Activated T-cell treated with anti-CD3 and anti-CD28 coated beads, Interleukin-2, amount 50 U/mL, for 72 hours (primary cell): ENCODE measurements around the gene NSUN2. TPM values are rescaled to one million over a fixed set of nuclear protein-coding genes. Genes with fewer than 3 reads are reported as not detected.
"Not testable (repeated sequence)": the region's sequence is repeated elsewhere in the genome, so short reads cannot be mapped to it uniquely, and the experiment has no call there.

Experiments used
- ATAC-seq, 2 donors: fragments of 150-1000 bp; cut with Tn5 transposase; replicated peaks in 1 of 2; 2 replicates each; pipeline ENCODE4 v1.10.0; 2021; ENCODE audit warnings: moderate library complexity in 2 of 2, mild to moderate bottlenecking in 1 of 2
- DNase-seq, 2 donors: peaks; one replicate each; pipeline ENCODE4 v3.0.0; 2021 to 2022; ENCODE audit warnings: mixed read lengths in 1 of 2
- H3K27ac Mint-ChIP-seq: one replicate; pipeline ENCODE4 v1.8.0; 2022; ENCODE audit warnings: mild to moderate bottlenecking, moderate library complexity, mixed read lengths
- H3K27me3 Mint-ChIP-seq: one replicate; pipeline ENCODE4 v1.8.0; 2022; ENCODE audit warnings: low read depth, mixed read lengths
- H3K36me3 Mint-ChIP-seq, 2 donors: one replicate each; pipeline ENCODE4 v1.8.0; 2022; ENCODE audit warnings: mixed read lengths in 2 of 2, mild to moderate bottlenecking in 1 of 2; ENCODE audit not compliant: insufficient read depth in 2 of 2
- H3K4me1 Mint-ChIP-seq: one replicate; pipeline ENCODE4 v1.8.0; 2022; ENCODE audit warnings: low read depth, mixed read lengths
- H3K4me3 Mint-ChIP-seq, 2 donors: one replicate each; pipeline ENCODE4 v1.8.0; 2022; ENCODE audit warnings: mild to moderate bottlenecking in 2 of 2, mixed read lengths in 2 of 2, moderate library complexity in 2 of 2
- H3K9me3 Mint-ChIP-seq, 2 donors: one replicate each; pipeline ENCODE4 v1.8.0; 2022; ENCODE audit warnings: mixed read lengths in 2 of 2
- total RNA-seq, 2 donors: library from RNA; stranded (reverse); gene quantifications; one replicate each; pipeline ENCODE4 v1.2.3, GENCODE V29; 2022

The NSUN2 gene
- total RNA-seq, 2 donors from 2014 or later, result 78.7 to 79.0 TPM

DNA sequence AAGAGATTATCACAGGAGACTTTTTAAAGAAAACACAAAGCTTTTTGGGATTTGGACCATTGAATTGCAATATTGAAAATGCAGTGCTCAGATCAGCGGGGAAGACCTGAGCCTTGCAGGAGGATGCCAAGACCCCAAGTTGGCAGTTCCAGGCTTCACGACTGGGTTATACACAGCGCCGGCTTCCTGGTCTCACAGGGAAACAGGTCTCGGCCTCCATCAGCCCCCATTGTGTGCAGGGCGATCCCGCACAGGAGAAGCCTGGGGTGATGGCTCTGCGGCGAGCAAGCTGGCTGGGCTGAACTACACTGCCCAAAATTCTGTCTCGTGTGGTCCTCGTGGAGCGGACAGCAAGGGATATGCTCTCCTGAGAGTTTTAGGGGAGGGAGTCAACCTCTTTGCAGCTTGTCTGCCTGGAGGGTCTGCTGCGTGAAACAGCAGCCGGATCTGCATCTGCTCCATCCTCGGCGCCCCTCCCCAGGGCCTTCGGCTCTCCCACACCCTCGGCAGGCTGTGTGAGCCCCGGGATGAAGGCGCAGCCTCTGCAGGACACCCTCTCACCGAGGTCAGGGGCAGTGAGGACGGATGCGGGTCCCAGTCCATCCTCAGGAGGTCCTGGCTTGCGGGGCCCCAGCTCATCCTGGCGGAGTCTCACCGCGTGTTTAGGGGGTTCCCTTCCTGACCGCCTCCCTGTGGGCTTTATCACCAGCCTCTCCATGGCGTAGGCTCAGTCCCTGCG lies 60.6 kb downstream of the NSUN2 start:
- Mint-ChIP-seq H3K9me3 (no peaks in the 10 kb centered on the region), H3K4me1 (no peaks in the 10 kb centered on the region), H3K27me3 (peaks cover 8% of the 10 kb centered on the region), H3K36me3 (no peaks in the 10 kb centered on the region), H3K27ac (no peak overlapping the region), H3K4me3 (no peak overlapping the region)
- no peak for DNase-seq
- ATAC-seq, result no peak

DNA sequence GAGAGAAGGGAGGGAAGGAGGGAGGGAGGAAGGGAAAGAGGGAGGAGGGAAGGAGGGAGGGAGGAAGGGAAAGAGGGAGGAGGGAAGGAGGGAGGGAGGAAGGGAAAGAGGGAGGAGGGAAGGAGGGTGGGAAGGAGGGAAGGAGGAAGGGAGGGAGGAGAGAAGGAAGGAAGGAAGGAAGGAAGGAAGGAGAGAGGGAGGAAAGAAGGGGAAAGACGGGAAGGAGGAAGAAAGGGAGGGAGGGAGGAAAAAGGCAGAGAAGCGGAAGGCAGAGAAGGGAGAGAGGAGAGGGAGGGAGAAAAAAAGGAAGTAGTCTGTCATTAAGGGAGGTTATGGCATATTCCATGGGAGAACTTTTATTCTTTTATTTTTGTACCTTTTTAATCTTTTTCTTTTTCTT lies 61.2 kb downstream of the NSUN2 start:
- not testable (repeated sequence) for H3K4me3 Mint-ChIP-seq

DNA sequence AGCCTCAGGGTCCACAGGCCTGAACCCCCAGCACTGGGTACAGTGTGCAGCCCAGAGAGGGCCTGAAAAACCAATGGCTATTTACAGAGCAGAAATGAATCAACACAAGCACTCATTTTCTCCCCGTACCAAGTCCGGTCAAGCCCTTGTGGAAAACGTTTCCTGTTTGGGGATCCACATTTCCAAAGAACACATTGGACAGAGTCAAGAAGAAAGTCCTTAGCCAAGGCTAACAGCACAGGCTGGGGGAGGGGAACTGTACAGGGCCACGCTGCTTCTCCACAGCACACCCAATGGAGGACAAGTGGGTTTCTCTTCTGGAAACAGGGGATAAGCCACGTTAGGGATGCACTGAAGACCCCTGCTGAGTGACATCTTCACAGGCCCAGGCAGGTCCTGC lies 62.3 kb downstream of the NSUN2 start:
- Mint-ChIP-seq H3K4me3 (no peak overlapping the region), H3K36me3 (no peaks in the 10 kb centered on the region), H3K9me3 (no peaks in the 10 kb centered on the region), H3K27me3 (peaks cover 17% of the 10 kb centered on the region), H3K27ac (no peak overlapping the region), H3K4me1 (no peaks in the 10 kb centered on the region)
- no peak for ATAC-seq
- DNase-seq, result no peak

More for the DNA sequence above, 61.2 kb downstream of the NSUN2 start:
- ATAC-seq, H3K9me3 Mint-ChIP-seq, H3K36me3 Mint-ChIP-seq, H3K27ac Mint-ChIP-seq, H3K4me1 Mint-ChIP-seq, DNase-seq: not testable (repeated sequence)
- H3K27me3 Mint-ChIP-seq, result peaks cover 15% of the 10 kb centered on the region

DNA sequence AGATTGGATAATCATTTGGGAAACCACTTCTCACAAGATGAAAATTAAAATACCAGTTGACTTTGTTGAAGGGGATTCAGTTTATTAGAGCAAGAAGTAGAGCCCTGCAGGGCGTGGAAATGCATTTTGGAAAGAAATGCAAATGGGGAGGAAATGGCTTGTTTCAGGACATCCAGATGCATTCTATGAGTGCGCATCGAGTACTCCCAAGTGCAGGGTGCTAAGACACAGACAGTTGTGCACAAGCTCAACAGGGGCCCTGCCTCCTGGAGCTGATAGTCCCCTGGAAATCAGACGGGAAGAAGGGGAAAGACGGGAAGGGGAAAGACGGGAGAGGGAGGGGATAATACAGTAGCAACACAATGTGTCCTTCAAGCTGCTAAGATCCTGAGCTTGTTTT lies 64.0 kb downstream of the NSUN2 start:
- DNase-seq (no peak), ATAC-seq (no peak)
- Mint-ChIP-seq H3K4me3 (no peak overlapping the region), H3K9me3 (no peaks in the 10 kb centered on the region), H3K27me3 (peaks cover 18% of the 10 kb centered on the region), H3K27ac (no peak overlapping the region), H3K4me1 (peaks cover 2% of the 10 kb centered on the region), H3K36me3 (no peaks in the 10 kb centered on the region)

DNA sequence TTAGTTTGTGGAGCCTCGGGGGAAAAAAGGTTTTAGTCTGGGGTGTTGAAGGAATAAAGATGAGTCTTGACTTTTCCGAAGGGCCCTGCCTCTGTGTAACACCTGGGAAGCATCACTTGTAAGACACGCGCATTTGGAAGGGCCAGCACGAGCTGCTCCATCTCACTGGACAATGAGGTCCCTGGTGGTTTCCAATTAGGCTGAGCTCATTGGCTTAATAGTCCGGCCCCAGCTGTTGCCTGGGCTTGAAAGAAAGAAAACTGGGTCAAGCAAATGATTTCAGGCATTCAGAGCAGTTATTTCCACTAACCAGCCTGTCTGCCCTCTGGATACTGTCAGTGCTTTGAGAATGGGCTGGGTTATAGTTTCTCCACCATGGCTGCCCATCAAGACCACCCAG lies 64.5 kb downstream of the NSUN2 start:
- DNase-seq (no peak), ATAC-seq (no peak)
- Mint-ChIP-seq H3K9me3 (no peaks in the 10 kb centered on the region), H3K27me3 (peaks cover 23% of the 10 kb centered on the region), H3K4me3 (no peak overlapping the region), H3K4me1 (peaks cover 4% of the 10 kb centered on the region), H3K27ac (no peak overlapping the region), H3K36me3 (no peaks in the 10 kb centered on the region)

DNA sequence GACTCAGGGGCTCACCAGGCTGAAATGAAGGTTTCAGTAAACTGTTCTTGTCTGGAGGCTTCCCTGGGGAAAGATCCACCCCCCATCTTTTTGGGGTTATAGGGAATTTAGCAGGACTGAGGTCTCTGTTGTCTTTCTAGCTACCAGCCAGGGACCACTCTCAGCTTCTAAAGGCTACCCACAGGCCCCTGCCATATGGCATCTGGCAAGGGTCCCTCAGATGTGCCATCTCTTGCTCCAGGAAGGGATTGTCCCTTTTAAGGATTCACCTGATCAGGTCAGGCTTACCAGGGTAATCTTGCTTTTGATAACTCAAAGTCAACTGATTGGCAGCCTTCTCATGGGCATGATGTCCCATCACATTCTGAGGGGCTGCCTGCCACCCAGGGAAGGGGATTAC lies 65.0 kb downstream of the NSUN2 start:
- H3K4me1 Mint-ChIP-seq, result peaks cover 4% of the 10 kb centered on the region
- ATAC-seq (no peak), DNase-seq (no peak)
- no peak overlapping the region for H3K4me3 Mint-ChIP-seq
- peaks cover 23% of the 10 kb centered on the region for H3K27me3 Mint-ChIP-seq
- no peak overlapping the region for H3K27ac Mint-ChIP-seq
- H3K36me3 Mint-ChIP-seq, result no peaks in the 10 kb centered on the region
- H3K9me3 Mint-ChIP-seq, result no peaks in the 10 kb centered on the region

DNA sequence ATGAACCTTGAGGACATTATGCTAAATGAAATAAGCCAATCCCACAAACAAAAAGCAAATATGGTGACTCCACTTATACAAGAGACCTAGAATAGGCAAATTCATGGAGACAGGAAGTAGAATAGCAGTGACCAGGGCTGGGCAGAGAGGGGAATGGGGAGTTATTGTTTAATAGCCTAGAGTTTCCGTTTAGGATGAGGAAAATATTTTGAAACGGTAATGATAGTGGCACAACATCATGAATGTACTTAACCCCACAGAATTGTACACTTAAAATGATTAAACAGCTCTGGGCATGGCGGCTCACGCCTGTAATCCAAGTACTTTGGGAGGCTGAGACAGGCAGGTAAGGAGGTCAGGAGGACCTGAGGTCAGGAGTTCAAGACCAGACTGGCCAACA lies 65.8 kb downstream of the NSUN2 start:
- no peaks in the 10 kb centered on the region for H3K9me3 Mint-ChIP-seq
- no peaks in the 10 kb centered on the region for H3K36me3 Mint-ChIP-seq
- no peak overlapping the region for H3K27ac Mint-ChIP-seq
- no peak for DNase-seq
- peaks cover 4% of the 10 kb centered on the region for H3K4me1 Mint-ChIP-seq
- ATAC-seq, result no peak
- H3K27me3 Mint-ChIP-seq, result peaks cover 23% of the 10 kb centered on the region
- H3K4me3 Mint-ChIP-seq, result no peak overlapping the region

DNA sequence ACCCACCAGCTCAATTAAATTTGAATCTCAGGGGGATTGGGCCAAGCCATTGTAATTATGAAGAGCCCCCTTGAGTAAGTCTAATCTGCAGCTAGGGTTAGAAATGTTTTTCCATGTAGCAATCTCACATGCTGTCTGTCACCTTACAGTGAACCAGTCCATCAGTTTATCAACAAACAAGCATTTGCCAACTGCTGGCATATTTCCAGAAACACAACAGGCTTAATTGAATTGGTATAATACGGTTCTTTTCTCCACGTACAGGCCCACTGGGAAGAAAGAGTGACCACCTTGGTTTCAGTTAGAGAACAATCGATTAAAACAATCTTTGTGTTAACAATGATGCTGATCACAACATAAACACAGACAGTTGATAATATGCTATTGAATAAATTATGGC lies 67.4 kb downstream of the NSUN2 start:
- Mint-ChIP-seq H3K27me3 (peaks cover 29% of the 10 kb centered on the region), H3K4me3 (no peak overlapping the region)
- ATAC-seq, result no peak

DNA sequence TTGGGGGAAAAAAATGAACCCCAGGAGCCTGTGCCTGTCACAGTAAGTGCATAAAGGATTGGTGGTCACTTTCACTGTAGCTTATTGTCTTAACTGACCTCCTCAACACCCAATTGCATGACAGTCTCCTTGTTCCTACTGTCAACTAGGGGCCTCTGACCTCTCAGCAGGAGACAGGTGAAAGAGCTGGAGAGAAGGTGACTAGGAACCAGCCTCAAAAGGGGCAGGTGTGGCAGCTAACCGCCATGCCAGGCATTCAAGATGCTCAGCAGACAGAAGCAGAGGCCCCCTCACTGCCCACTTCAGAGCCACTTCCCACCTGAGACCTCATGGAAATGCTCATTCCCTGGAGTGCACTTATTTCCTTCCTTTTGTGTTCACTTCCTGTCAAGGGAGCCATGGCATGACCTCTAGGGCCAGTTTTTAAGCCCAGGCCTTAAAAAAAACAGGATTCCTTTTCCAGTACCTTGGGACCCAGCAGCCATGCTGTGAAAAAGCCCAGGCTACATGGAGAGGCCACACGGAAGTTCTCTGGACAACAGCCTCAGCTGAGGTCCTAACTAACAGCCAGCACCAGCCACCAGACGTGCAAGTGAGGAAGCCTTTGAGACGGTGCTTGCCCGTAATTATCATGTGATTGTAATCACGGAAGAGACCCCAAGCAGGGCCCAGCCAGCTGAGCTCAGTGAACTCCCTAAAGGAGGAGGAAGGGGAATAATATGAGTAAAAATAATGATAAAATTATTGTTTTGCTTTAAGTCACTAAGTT lies 74.9 kb downstream of the NSUN2 start:
- Mint-ChIP-seq H3K27me3 (peaks cover 15% of the 10 kb centered on the region), H3K4me3 (no peak overlapping the region), H3K36me3 (peaks cover 0 to 1% of the 10 kb centered on the region in 2 donors), H3K27ac (no peak overlapping the region), H3K4me1 (peaks cover 7% of the 10 kb centered on the region), H3K9me3 (no peaks in the 10 kb centered on the region)
- DNase-seq (no peak), ATAC-seq (no peak)

More for the DNA sequence above, 67.4 kb downstream of the NSUN2 start:
- Mint-ChIP-seq H3K9me3 (no peaks in the 10 kb centered on the region), H3K27ac (no peak overlapping the region), H3K4me1 (peaks cover 4% of the 10 kb centered on the region), H3K36me3 (no peaks in the 10 kb centered on the region)
- DNase-seq, result no peak

DNA sequence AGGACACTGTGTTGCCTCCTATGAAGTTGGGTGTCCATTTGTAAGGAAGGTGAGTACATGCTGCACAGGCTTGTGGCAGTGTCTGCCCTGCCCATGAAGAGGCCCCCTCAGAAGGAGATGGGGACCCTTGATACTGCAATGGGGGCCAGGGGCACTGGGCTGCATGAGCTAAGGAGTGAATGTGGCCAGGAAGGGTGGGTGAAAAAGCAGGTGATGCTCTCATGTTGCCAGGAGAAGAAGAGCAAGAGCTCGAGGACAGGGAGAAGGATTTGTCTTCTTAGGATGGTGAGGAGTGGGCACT lies 76.1 kb downstream of the NSUN2 start:
- H3K27ac Mint-ChIP-seq, result no peak overlapping the region
- peaks cover 15% of the 10 kb centered on the region for H3K27me3 Mint-ChIP-seq
- H3K4me1 Mint-ChIP-seq, result peaks cover 7% of the 10 kb centered on the region
- H3K36me3 Mint-ChIP-seq, result peaks cover 0 to 1% of the 10 kb centered on the region in 2 donors
- DNase-seq (no peak), ATAC-seq (no peak)
- H3K9me3 Mint-ChIP-seq, result no peaks in the 10 kb centered on the region
- H3K4me3 Mint-ChIP-seq, result no peak overlapping the region

DNA sequence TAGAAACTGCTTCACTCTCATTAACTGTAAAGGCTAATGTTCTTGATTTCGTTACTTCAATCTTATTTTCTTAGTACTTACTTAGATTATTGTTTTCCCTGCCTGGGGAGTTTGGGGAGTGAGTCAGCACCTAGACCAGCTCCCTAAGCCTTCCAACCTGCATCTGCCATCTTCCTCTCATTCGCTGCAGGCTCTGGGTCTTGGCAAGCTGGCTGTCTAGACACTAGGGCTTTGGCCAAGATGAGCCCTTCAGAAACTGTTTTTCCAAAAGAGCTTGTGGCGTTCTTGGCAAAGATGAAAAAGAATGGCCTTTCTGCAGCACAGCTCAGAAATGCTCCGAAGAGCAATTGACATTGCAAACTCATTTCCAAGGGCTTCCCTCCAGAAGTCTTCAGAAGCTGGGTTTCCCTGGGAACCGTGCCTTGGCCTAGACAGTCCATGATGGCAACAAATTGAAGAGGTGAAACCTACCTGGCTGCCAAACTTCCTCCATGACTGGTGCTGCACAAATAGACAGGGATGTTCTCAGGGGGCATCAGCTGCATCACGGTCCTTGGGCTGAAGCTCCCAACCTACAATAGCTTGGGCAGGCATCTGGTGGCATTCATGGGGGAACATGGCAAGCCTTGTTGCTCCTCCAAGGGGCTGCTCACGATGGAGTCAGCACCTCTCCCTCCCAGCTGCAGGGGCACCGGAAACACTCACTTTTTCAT lies 76.6 kb downstream of the NSUN2 start:
- ATAC-seq (no peak), DNase-seq (no peak)
- no peak overlapping the region for H3K27ac Mint-ChIP-seq
- no peaks in the 10 kb centered on the region for H3K9me3 Mint-ChIP-seq
- no peak overlapping the region for H3K4me3 Mint-ChIP-seq
- H3K27me3 Mint-ChIP-seq, result peaks cover 14% of the 10 kb centered on the region
- H3K4me1 Mint-ChIP-seq, result peaks cover 7% of the 10 kb centered on the region
- peaks cover 0 to 1% of the 10 kb centered on the region in 2 donors for H3K36me3 Mint-ChIP-seq

DNA sequence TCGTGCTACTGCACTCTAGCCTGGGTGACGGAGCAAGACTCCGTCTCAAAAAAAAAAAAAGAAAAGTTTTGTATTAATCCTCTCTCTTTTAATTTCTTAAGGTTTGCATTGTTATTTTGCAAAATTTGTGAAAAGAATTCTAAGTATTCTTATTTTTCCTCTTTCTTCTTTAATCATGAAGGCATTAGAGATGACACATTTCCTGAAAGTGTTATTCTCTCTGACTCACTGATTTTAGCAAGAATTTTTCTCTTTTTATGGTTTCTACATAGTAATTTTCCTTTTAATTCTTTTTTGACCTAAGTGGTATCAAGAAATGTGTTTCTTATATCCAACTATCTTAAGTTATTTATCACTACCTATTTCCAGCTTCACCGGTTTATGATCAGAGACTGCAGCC lies 78.0 kb downstream of the NSUN2 start:
- no peak overlapping the region for H3K4me3 Mint-ChIP-seq
- peaks cover 7% of the 10 kb centered on the region for H3K4me1 Mint-ChIP-seq
- ATAC-seq (no peak), DNase-seq (no peak)
- peaks cover 0 to under 1% of the 10 kb centered on the region in 2 donors for H3K36me3 Mint-ChIP-seq
- H3K27ac Mint-ChIP-seq, result no peak overlapping the region
- H3K9me3 Mint-ChIP-seq, result no peaks in the 10 kb centered on the region
- peaks cover 9% of the 10 kb centered on the region for H3K27me3 Mint-ChIP-seq

DNA sequence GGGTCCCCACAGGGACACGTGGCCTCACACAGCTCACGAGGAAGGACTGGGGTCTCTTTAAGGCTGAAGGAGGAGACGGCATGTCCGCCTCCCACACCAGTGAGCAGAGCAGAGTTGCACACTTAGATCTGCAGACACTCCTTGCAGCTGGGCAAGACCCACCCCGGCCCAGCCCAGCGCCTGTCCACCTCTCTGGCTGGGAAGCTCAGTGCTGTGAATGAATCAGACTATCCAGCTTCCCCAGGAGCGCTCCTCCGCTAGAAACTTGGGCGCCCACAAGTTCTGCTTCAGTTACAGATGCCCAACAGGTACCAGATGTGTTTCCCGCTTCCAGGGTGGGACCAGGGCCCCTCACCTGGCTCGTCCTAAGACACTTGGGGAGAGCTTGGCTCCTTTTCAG lies 78.9 kb downstream of the NSUN2 start:
- peaks cover 9% of the 10 kb centered on the region for H3K27me3 Mint-ChIP-seq
- DNase-seq (no peak), ATAC-seq (no peak)
- no peaks in the 10 kb centered on the region for H3K36me3 Mint-ChIP-seq
- H3K4me1 Mint-ChIP-seq, result peaks cover 7% of the 10 kb centered on the region
- H3K27ac Mint-ChIP-seq, result no peak overlapping the region
- no peaks in the 10 kb centered on the region for H3K9me3 Mint-ChIP-seq
- H3K4me3 Mint-ChIP-seq, result no peak overlapping the region
